ENCODE data around the gene FIBIN. TPM values are rescaled to one million over a fixed set of nuclear protein-coding genes. Genes with fewer than 3 reads are reported as not detected.
"Not testable (repeated sequence)": the region's sequence is repeated elsewhere in the genome, so short reads cannot be mapped to it uniquely, and the experiment has no call there.

Gene FIBIN
- polyA plus RNA-seq, 6 donors from 2014 or later = not detected

DNA sequence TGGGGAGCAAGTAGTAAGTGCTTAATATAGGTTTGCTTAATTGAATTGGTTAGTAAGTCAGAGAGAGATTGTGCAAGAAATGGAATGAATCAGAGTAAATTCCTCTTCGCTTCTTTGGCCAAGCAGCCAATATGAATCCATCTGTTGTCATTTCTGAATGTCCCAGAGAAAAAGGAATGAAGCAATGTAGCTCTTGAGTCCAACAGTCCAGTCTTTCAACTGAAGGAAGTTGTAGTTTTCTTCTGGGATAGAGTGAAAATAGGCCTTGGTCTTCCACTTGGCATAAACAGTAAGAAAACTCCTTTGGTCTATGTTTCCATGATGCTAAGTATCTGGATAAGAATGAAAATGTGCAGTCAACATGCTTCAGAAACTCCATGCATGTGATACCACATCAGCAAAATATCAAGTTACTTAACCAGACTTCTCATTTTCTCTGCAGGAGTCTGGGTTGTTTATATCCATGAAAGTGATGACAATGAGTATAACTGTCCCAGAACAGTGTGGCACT, 1.8 kb upstream of the FIBIN start:
- H3K4me3 Mint-ChIP-seq = no peak overlapping the region
- H3K27ac Mint-ChIP-seq = peak overlapping the region in 1 of 6 donors; percentile 21
- H3K9me3 Mint-ChIP-seq = peaks cover 0 to 4% (median 0%) of the 10 kb centered on the region in 7 donors
- ATAC-seq (ENCODE audit: low read depth in 2 of 2) (no peak), DNase-seq (no peak)
- peaks cover 0 to 9% (median 4%) of the 10 kb centered on the region in 3 donors for H3K27me3 Mint-ChIP-seq
- no peaks in the 10 kb centered on the region for H3K36me3 Mint-ChIP-seq
- no peaks in the 10 kb centered on the region for H3K4me1 Mint-ChIP-seq

DNA sequence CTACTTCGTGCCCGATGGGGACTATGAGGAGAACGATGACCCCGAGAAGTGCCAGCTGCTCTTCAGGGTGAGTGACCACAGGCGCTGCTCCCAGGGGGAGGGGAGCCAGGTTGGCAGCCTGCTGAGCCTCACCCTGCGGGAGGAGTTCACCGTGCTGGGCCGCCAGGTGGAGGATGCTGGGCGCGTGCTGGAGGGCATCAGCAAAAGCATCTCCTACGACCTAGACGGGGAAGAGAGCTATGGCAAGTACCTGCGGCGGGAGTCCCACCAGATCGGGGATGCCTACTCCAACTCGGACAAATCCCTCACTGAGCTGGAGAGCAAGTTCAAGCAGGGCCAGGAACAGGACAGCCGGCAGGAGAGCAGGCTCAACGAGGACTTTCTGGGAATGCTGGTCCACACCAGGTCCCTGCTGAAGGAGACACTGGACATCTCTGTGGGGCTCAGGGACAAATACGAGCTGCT, 751 bp downstream of the FIBIN start:
- no peaks in the 10 kb centered on the region for H3K36me3 Mint-ChIP-seq
- ATAC-seq (ENCODE audit: low read depth in 2 of 2) = no peak
- H3K4me1 Mint-ChIP-seq = no peaks in the 10 kb centered on the region
- DNase-seq = no peak
- peaks cover 0 to 1% (median 0%) of the 10 kb centered on the region in 7 donors for H3K9me3 Mint-ChIP-seq
- peaks cover 0 to 9% (median 4%) of the 10 kb centered on the region in 3 donors for H3K27me3 Mint-ChIP-seq
- H3K4me3 Mint-ChIP-seq = no peak overlapping the region
- no peak overlapping the region for H3K27ac Mint-ChIP-seq

DNA sequence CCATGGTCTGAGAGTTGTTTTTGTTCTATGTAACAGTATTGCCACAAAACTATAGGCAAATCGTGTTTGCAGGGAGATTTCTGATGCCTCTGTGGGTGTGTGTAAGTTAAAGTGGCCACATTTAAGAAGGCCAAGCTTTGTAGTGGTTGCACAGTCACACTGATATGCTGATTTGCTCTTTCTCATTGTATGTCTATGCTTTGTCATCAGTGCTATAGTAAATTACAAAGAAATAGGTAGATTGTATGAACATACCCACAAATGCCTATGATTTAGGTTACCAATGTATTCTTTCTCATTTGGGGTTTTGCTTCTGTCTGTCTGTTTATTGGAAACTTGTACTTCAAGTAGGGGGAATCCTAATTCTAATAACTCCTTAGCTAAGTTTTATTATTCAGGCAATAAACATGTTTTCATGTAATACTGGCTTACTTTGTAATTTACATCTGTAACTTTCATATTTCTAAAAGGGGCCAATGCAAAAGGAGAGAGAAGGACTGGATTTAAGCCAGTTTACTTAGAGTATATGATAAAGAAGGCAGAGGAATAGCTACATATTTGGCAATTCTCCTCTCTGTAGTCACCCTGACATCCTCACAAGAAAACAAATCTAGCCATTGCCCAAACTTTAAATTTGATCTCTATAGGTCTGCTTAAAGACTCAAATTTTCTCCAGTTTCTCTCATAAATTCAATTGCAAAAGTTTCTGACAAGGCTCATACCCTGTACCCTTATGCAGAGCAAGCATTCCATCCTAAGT, 2.0 kb downstream of the FIBIN start:
- Mint-ChIP-seq H3K9me3 (peaks cover 0 to 2% (median 0%) of the 10 kb centered on the region in 7 donors), H3K27ac (no peak overlapping the region), H3K36me3 (no peaks in the 10 kb centered on the region), H3K4me1 (no peaks in the 10 kb centered on the region), H3K27me3 (peaks cover 0 to 9% (median 4%) of the 10 kb centered on the region in 3 donors), H3K4me3 (no peak overlapping the region)
- ATAC-seq (ENCODE audit: low read depth in 2 of 2) (no peak), DNase-seq (no peak)

DNA sequence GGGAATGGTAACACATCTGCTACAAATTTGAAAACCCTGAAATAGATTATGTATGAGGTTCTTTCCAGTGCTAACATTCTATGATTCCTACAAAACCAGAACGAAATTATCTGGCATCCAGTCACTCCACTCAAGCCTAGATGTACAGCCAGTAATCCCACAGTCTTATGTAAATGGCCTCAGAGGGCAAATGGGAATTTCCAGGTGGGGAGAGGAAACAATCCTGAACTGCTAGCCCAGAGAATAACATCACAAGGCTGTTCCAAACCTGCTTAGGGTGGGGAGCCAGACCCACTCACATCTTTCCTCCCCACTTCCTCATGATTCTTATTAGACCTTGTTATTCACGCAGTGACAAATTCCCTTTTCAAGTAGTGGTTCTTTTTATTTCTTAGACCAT, 3.5 kb downstream of the FIBIN start:
- Mint-ChIP-seq H3K27ac (no peak overlapping the region), H3K27me3 (peaks cover 0 to 4% (median 1%) of the 10 kb centered on the region in 3 donors), H3K4me1 (no peaks in the 10 kb centered on the region), H3K36me3 (no peaks in the 10 kb centered on the region), H3K4me3 (no peak overlapping the region), H3K9me3 (peaks cover 0 to 4% (median 0%) of the 10 kb centered on the region in 7 donors)
- no peak for ATAC-seq (ENCODE audit: low read depth in 2 of 2)
- no peak for DNase-seq

DNA sequence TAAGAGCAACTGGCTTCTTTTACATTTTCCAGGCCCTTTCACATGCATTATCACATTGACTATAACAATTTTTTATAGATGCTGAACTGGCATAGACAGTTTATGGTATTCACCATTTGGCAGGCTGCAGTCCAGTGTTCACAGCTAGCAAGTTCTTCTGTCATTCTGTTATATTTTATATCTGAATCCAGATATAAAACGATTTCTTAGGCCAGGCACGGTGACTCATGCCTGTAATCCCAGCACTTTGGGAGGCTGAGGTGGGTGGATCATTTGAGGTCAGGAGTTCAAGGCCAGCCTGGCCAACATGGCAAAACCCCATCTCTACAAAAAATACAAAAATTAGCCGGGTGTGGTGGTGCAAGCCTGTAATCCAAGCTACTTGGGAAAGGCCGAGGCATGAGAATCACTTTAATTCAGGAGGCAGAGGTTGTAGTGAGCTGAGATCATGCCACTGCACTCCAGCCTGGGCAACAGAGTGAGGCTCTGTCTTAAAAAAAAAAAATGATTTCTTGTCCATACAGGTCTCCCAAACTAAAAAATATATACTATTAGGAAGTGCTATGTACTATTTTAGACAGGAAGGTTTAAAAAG, 7.3 kb downstream of the FIBIN start:
- not testable (repeated sequence) for H3K4me3 Mint-ChIP-seq; ATAC-seq (ENCODE audit: low read depth in 2 of 2); H3K27me3 Mint-ChIP-seq

DNA sequence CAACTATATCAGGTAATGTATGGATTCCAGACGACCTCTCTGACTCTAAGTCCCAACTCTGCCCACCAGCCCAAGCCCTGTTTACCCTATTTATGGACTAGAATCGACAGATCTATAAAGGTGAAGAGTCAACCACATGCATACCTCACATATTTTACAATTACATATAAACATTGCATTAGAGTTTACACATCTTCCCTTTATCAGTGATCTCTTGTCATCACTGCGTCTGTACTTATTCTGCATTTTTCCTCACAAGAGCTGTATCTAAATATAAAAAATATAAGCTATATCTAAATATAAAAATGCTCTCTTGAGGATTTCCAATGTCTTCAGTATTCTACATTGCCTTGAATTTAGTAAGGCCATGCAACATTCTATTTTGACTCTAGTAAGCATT, 8.5 kb downstream of the FIBIN start:
- H3K27me3 Mint-ChIP-seq = no peaks in the 10 kb centered on the region
- ATAC-seq (ENCODE audit: low read depth in 2 of 2) = no peak

More for the DNA sequence above, 7.3 kb downstream of the FIBIN start:
- not testable (repeated sequence) for H3K27ac Mint-ChIP-seq, DNase-seq, H3K9me3 Mint-ChIP-seq, H3K36me3 Mint-ChIP-seq, H3K4me1 Mint-ChIP-seq

DNA sequence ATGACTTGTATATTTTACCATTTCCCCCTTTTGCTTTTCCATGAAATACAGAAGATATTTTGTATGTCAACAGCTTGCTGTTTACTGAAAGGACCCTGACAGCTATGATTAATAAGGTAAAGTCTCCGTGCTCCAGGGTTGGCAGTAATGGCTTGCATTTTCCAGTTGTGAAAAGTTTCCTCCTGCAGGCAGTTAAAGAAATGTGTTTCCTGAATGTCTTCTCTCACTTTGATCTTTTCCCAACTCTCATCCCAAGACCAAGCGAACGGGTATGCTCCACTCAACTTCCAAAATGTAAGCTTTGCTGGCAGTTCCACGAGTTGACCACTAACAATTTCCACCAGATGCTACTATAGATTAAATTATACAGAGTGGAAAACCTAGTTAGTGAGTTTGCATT, 8.9 kb downstream of the FIBIN start:
- Mint-ChIP-seq H3K9me3 (peaks cover 0 to 4% (median 0%) of the 10 kb centered on the region in 7 donors), H3K27ac (no peak overlapping the region), H3K36me3 (no peaks in the 10 kb centered on the region), H3K4me3 (no peak overlapping the region), H3K27me3 (no peaks in the 10 kb centered on the region), H3K4me1 (no peaks in the 10 kb centered on the region)
- DNase-seq = no peak
- ATAC-seq (ENCODE audit: low read depth in 2 of 2) = no peak

More for the DNA sequence above, 8.5 kb downstream of the FIBIN start:
- H3K27ac Mint-ChIP-seq = no peak overlapping the region
- DNase-seq = no peak
- H3K4me3 Mint-ChIP-seq = no peak overlapping the region
- H3K4me1 Mint-ChIP-seq = no peaks in the 10 kb centered on the region
- peaks cover 0 to 4% (median 0%) of the 10 kb centered on the region in 7 donors for H3K9me3 Mint-ChIP-seq
- H3K36me3 Mint-ChIP-seq = no peaks in the 10 kb centered on the region

DNA sequence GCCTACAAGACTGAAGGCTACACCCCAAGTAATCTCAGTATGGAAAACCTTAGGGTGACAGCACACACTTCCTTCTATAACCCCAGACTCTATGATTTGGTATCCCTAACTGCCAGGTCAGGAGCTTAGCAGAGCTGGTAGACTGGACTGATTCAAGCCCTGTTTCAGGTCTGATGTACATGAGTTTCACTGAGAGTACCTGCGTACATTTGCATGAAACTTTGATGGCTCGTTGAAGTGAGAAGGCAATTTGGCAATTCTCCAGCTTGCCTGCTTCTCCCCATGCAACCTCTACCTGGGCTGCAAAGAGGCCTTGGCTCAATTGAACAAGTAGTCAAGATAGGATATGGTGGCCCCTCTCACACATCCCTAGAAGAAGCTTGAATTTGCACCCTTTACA, 10.2 kb downstream of the FIBIN start:
- Mint-ChIP-seq H3K27me3 (no peaks in the 10 kb centered on the region), H3K27ac (no peak overlapping the region), H3K9me3 (peaks cover 0 to 4% (median 0%) of the 10 kb centered on the region in 7 donors), H3K4me1 (no peaks in the 10 kb centered on the region), H3K4me3 (no peak overlapping the region), H3K36me3 (no peaks in the 10 kb centered on the region)
- ATAC-seq (ENCODE audit: low read depth in 2 of 2) = no peak
- no peak for DNase-seq

DNA sequence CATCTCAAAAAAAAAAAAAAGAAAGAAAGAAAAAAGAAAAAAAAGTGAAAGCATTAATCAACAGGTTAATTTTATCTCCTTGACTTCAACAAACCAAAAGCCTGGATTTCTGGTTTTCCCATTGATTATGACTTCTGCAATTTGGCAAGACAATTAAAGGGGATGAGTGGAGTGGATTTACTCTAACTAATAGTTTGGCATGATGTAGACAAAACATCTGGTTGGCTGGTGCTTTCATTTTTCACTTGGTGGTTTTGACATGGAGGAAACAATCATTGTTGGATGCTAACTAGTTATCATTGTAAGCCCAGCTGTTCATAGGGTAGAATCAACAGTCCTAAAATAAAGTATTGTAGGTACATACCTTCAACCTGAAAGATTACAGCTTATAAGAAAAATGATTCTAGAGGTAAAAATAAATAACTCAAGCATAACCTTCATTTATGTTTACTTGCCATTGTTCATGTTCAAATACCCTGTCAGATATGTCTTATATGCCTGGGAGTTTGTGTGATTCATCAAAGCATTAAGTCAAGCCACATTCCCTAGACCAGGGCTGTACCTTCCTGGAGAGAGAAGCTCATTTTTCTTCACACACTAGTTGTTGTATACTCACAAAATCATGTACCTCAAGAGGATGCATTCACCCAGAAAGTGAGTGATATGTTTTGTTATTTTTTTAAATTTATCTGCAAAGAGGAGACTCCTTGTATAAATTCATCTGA, 15.1 kb downstream of the FIBIN start:
- no peak for DNase-seq
- no peak for ATAC-seq (ENCODE audit: low read depth in 2 of 2)
- Mint-ChIP-seq H3K36me3 (no peaks in the 10 kb centered on the region), H3K4me1 (no peaks in the 10 kb centered on the region), H3K27me3 (no peaks in the 10 kb centered on the region), H3K4me3 (no peak overlapping the region), H3K27ac (no peak overlapping the region), H3K9me3 (peaks cover 0 to 4% (median 0%) of the 10 kb centered on the region in 7 donors)

DNA sequence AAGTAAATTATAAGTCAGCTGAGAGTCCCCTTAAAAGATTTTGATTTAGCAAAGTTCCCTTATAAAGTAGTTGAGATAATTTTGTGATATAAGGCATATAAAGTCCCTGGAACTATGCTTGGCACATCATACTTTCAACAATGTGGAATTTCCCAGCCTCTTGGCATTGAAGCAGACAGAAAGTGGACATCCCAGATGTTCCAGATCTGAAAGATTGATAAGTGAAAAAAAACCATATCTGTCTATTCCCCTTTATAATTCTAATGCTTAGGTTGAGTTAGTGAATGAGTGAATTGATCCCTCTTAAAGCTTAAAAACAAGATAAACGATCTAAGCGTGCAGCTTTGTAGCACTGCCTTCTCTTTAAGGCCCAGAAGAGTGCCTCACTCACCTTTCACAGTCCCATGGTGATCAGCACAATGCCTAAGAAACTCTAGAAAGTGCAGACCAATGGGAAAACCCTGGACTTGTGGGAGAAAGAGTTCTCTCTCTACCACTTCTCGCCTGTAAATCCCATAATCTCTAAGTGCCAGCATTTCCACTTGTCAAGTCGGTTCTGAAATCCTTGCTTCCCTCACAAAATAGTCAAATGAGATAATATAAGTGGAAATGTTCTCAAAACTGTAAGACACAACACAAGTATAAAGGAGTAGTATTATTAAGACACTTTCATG, 17.8 kb downstream of the FIBIN start:
- Mint-ChIP-seq H3K27ac (no peak overlapping the region), H3K27me3 (no peaks in the 10 kb centered on the region), H3K36me3 (no peaks in the 10 kb centered on the region), H3K4me3 (no peak overlapping the region), H3K9me3 (peaks cover 0 to 5% (median 1%) of the 10 kb centered on the region in 7 donors), H3K4me1 (no peaks in the 10 kb centered on the region)
- no peak for ATAC-seq (ENCODE audit: low read depth in 2 of 2)
- DNase-seq = no peak

DNA sequence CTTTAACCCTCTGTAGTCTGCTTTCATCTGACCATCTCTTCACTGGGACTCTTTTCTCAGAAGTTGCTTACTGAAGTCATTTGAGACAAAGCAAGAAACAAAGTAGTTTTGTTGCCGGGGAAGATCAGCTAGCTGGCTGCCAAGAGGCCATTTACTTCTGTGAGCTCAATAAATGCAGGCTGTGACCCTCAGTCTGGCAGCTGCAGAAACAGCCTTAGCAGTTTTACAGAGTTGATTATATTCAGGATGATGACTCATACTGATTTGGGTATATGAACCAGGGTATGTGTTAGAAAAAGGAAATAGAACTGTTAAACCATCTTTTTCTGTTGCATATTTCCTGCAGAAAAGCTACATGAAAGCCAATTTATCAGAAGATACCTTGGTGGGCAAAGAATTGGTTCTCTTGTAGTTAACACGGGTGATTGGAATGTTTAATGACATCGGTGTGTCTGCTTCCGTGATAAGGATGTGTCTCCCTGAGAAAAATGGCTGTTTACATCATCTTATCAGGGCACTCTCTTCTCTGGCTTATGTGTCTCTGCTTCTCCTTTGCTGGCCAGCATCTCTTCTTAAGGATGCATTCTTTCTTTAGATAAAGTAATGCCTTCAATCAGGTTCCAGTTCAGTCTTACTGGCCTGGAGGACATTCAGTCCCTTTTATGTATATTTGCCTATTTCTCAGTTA, 18.5 kb downstream of the FIBIN start:
- Mint-ChIP-seq H3K4me3 (no peak overlapping the region), H3K27me3 (no peaks in the 10 kb centered on the region), H3K36me3 (no peaks in the 10 kb centered on the region), H3K4me1 (no peaks in the 10 kb centered on the region), H3K27ac (no peak overlapping the region), H3K9me3 (peaks cover 0 to 5% (median 1%) of the 10 kb centered on the region in 7 donors)
- no peak for DNase-seq
- no peak for ATAC-seq (ENCODE audit: low read depth in 2 of 2)

DNA sequence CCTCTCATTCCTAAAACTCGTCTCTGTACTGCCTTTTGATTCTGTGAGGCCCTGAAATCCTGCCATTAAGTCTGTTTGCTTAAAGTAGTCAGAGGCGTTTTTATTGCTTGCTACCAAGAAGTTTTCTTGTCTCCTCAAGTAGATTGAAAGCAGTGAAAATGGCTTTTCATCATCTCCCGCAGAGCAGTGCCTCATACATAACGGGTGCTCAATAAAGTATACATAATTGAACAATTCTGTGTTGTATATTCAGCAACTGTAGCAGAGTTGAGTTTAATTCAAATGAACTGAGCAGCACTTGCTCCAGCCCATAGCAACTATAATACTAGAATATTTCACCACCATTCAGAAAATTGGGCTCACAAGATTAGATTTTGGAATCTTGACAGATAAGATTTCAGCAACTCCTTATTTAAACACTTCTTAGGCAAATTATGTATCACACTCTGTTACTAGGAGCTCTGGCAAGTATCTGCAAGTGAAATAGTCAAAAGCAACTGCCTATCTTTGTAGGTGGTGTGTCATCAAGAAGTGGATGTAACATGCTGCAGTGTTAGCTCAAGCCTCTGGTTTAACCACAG, 20.0 kb downstream of the FIBIN start:
- no peaks in the 10 kb centered on the region for H3K27me3 Mint-ChIP-seq
- ATAC-seq (ENCODE audit: low read depth in 2 of 2) (no peak), DNase-seq (no peak)
- H3K4me1 Mint-ChIP-seq = no peaks in the 10 kb centered on the region
- H3K36me3 Mint-ChIP-seq = no peaks in the 10 kb centered on the region
- H3K4me3 Mint-ChIP-seq = no peak overlapping the region
- peaks cover 0 to 5% (median 1%) of the 10 kb centered on the region in 7 donors for H3K9me3 Mint-ChIP-seq
- no peak overlapping the region for H3K27ac Mint-ChIP-seq

All from naive B cell (primary cell).